Activated B cell treated with CpG ODN at 0.5 μM for 24 hours (primary cell): ENCODE data around the gene NCAM2. TPM values are rescaled to one million over a fixed set of nuclear protein-coding genes. Genes with fewer than 3 reads are reported as not detected.

Experiments used
- ATAC-seq: fragments of 200-7000 bp; cut with Tn5 transposase; one replicate; pipeline ENCODE4 v1.10.0; 2021; ENCODE audit warnings: low read depth, mild to moderate bottlenecking, moderate library complexity
- CTCF ChIA-PET: fragments of 350-600 bp; sonication (Branson Sonifier 250); formaldehyde crosslinking; loops from one replicate; lab custom pipeline; 2021; ENCODE audit warnings: antibody characterized with exemption; lab: Charles Lee
- POLR2A ChIA-PET: fragments of 350-600 bp; sonication (Branson Sonifier 250); formaldehyde crosslinking; loops from one replicate; lab custom pipeline; 2021; ENCODE audit warnings: antibody characterized with exemption; lab: Charles Lee
- DNase-seq: peaks from one replicate; pipeline ENCODE4 v3.0.0; 2022
- H3K27ac Mint-ChIP-seq: one replicate; pipeline ENCODE4 v1.8.0; 2020; ENCODE audit warnings: mixed read lengths
- H3K27me3 Mint-ChIP-seq: one replicate; pipeline ENCODE4 v1.8.0; 2021; ENCODE audit warnings: mixed read lengths
- H3K36me3 Mint-ChIP-seq: one replicate; pipeline ENCODE4 v1.8.0; 2021; ENCODE audit warnings: low read depth, mixed read lengths
- H3K4me1 Mint-ChIP-seq: one replicate; pipeline ENCODE4 v1.8.0; 2021; ENCODE audit warnings: mixed read lengths
- H3K4me3 Mint-ChIP-seq: one replicate; pipeline ENCODE4 v1.8.0; 2020; ENCODE audit warnings: mild to moderate bottlenecking, mixed read lengths
- H3K9me3 Mint-ChIP-seq: one replicate; pipeline ENCODE4 v1.8.0; 2020; ENCODE audit warnings: mixed read lengths
- CTCF ChIP-seq: fragments of 200-600 bp; IDR thresholded peaks from one replicate; pipeline ENCODE4 v1.8.0; 2022; ENCODE audit warnings: antibody characterized with exemption, mild to moderate bottlenecking
- intact Hi-C: fragments of 100-400 bp; cut with micrococcal nuclease; formaldehyde crosslinking; loops from one replicate; pipeline ENCODE4 v1.15.1; 2024
- total RNA-seq: library from RNA; stranded (reverse); gene quantifications from 2 replicates; pipeline ENCODE4 v1.2.3, GENCODE V29; 2022

The NCAM2 gene
- total RNA-seq, 1 donor from 2014 or later = not detected

GRCh38 chr21:21158376-21158918 lies 160.2 kb downstream of the NCAM2 start:
- POLR2A ChIA-PET = no interaction called here
- ATAC-seq = no peak
- no peaks in the 10 kb centered on the region for H3K27me3 Mint-ChIP-seq
- TF ChIP-seq CTCF = no peak
- intact Hi-C loops = no loop called here
- H3K36me3 Mint-ChIP-seq = no peaks in the 10 kb centered on the region
- no peak overlapping the region for H3K27ac Mint-ChIP-seq
- CTCF ChIA-PET = no interaction called here
- no peaks in the 10 kb centered on the region for H3K9me3 Mint-ChIP-seq
- no peak overlapping the region for H3K4me3 Mint-ChIP-seq
- no peak for DNase-seq
- H3K4me1 Mint-ChIP-seq = peaks cover 7% of the 10 kb centered on the region

GRCh38 chr21:21159253-21159899 lies 161.2 kb downstream of the NCAM2 start:
- POLR2A ChIA-PET = no interaction called here
- ATAC-seq (no peak), DNase-seq (no peak)
- intact Hi-C loops = no loop called here
- Mint-ChIP-seq H3K27ac (no peak overlapping the region), H3K4me3 (no peak overlapping the region), H3K36me3 (no peaks in the 10 kb centered on the region), H3K4me1 (peaks cover 7% of the 10 kb centered on the region), H3K27me3 (no peaks in the 10 kb centered on the region), H3K9me3 (no peaks in the 10 kb centered on the region)
- CTCF ChIA-PET = no interaction called here
- TF ChIP-seq CTCF = no peak

GRCh38 chr21:21162786-21163185 lies 164.6 kb downstream of the NCAM2 start:
- CTCF ChIA-PET = no interaction called here
- no peaks in the 10 kb centered on the region for H3K36me3 Mint-ChIP-seq
- no peak overlapping the region for H3K27ac Mint-ChIP-seq
- H3K4me3 Mint-ChIP-seq = no peak overlapping the region
- ATAC-seq (no peak), DNase-seq (no peak)
- peaks cover 7% of the 10 kb centered on the region for H3K4me1 Mint-ChIP-seq
- no peaks in the 10 kb centered on the region for H3K9me3 Mint-ChIP-seq
- TF ChIP-seq CTCF = no peak
- POLR2A ChIA-PET = no interaction called here
- intact Hi-C loops = no loop called here
- H3K27me3 Mint-ChIP-seq = no peaks in the 10 kb centered on the region

- DNase-seq (no peak), ATAC-seq (no peak)
- ChIA-PET CTCF (interaction anchor here (0.6 to 1.2 kb wide), 2 partner anchors 56 to 1628 kb away, joined by 3 read pairs; no protein-coding TSS in a partner anchor), POLR2A (no interaction called here)
- H3K36me3 Mint-ChIP-seq = no peaks in the 10 kb centered on the region
- H3K27ac Mint-ChIP-seq = no peak overlapping the region
- H3K4me1 Mint-ChIP-seq = peaks cover 7% of the 10 kb centered on the region
- no peaks in the 10 kb centered on the region for H3K27me3 Mint-ChIP-seq
- H3K9me3 Mint-ChIP-seq = no peaks in the 10 kb centered on the region
- intact Hi-C loops = loop anchor here (1.0 to 2.0 kb wide), 2 partner anchors 759 to 1628 kb away; no protein-coding TSS in a partner anchor
- no peak overlapping the region for H3K4me3 Mint-ChIP-seq
- TF ChIP-seq CTCF = no peak
Measured at GRCh38 chr21:21163904-21164303, 165.7 kb downstream of the NCAM2 start.

- POLR2A ChIA-PET = no interaction called here
- DNase-seq (no peak), ATAC-seq (no peak)
- H3K4me1 Mint-ChIP-seq = peaks cover 7% of the 10 kb centered on the region
- H3K27ac Mint-ChIP-seq = no peak overlapping the region
- no peaks in the 10 kb centered on the region for H3K36me3 Mint-ChIP-seq
- H3K27me3 Mint-ChIP-seq = no peaks in the 10 kb centered on the region
- H3K9me3 Mint-ChIP-seq = no peaks in the 10 kb centered on the region
- intact Hi-C loops = loop anchor here (2.0 kb wide), 1 partner anchor 758 kb away; no protein-coding TSS in a partner anchor
- no peak for TF ChIP-seq CTCF
- CTCF ChIA-PET = interaction anchor here (0.8 kb wide), 1 partner anchor 1626 kb away, joined by 3 read pairs; no protein-coding TSS in a partner anchor
- no peak overlapping the region for H3K4me3 Mint-ChIP-seq
Measured at GRCh38 chr21:21165063-21165645, 166.9 kb downstream of the NCAM2 start.
